ENCODE data around the gene FYCO1.
A peak's percentile ranks its signal among the peaks of the same experiment; 100 is the strongest.
"Not testable (repeated sequence)": the region's sequence is repeated elsewhere in the genome, so short reads cannot be mapped to it uniquely, and the experiment has no call there.

The FYCO1 gene

DNA sequence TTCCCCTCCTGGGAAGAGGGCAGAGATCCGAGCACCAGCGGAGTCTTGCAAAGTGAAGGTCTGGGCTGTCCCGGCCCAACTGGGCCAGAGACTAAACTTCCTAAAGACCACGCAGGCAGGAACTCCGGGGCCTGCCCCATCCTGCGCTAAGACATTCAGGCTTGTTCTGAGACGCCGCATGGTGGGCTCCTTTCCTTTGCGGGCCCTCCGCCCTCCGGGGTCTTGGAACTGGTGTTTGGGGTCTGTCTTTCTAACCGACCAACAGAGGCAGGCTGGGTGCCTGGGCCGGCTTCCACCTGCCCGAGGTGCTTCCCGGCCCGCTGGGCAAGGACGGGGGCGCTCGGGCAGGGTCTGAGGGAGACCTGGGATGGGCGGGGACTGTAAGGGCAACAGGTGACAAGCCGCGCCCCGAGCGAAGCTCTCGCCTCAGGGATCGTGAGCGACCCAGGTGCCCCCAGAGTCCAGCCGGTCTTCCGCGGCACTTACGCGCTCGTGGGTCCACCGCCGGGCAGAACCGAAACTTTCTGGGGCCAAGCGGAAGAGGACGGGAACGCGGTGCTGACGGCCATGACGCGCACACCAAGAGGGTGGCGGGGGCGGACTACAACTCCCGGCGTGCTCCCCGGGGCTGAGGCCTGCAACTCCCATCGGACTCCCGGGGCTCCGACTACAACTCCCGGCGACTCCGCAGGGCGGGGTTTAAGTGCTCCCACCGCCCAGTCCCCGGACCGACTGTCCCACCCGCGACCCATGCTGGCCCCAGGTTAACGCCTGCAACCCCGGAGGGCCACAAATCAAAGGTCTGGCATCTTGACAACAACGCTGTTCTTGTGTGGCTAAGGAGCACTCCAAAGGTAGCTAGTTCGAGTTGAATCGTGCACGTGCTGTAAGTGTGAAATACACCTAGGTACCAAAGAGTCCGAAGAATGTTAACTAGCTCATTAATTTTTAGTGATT, at the start of gene FYCO1:
FYCO1 (minus strand) TSS at position 589 of the 957 bp plus-strand sequence. CDS start 10,914 bp downstream, outside the sequence.
- DNase-seq = peak; percentile 92

DNA sequence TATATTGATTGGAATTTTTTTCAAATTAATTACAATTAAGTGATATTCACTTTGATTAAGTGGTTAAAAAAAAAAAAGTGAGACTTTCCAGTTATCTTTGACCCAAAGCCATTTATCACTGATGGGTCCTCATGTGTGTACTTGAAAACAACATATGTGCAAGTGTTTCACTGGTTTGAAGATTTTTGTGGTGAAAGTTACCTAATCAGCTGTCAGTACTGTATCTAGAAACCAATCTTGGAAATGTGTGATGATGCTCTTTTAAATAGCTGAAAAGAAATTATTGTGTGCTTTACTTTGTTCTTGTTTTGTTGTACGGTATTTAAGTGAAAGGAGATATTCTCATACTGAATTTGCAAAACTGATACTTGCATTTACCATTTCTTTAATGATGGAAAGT, 43.3 kb upstream of the FYCO1 start:
- DNase-seq = no peak

DNA sequence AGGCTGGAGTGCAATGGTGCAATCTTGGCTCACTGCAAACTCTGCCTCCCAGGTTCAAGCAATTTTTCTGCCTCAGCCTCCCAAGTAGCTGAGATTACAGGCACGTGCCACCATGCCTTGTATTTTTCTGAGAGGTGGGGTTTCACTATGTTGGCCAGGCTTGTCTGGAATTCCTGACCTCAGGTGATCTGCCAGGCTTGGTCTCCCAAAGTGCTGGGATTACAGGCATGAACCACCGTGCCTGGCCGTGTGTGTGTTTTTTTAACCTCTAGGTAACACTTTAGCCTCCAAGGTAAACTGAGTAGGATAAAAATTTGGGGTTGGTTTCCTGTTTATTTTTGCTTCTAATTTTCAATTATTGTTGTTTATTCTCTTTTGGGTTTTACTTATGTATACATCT, 42.4 kb upstream of the FYCO1 start:
- not testable (repeated sequence) for DNase-seq

DNA sequence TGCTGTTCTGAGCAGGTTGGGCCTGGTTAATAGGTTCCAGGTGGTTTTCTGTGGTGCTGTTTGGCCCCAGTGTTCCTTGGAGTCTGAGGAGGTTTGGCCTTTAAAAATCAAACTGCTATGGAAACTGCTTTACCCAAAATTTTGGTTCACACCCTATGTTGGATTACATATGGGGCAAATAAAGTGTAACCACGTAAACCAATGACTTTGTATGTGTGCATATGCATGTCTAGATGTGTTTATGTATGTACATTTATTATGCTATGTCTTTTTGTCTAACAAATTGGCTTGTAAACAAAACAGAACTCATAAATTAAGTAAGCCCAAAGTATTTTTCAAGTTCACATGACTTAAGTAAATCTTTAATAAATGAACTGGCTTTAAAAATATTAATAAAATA, 40.6 kb upstream of the FYCO1 start:
- DNase-seq = no peak

DNA sequence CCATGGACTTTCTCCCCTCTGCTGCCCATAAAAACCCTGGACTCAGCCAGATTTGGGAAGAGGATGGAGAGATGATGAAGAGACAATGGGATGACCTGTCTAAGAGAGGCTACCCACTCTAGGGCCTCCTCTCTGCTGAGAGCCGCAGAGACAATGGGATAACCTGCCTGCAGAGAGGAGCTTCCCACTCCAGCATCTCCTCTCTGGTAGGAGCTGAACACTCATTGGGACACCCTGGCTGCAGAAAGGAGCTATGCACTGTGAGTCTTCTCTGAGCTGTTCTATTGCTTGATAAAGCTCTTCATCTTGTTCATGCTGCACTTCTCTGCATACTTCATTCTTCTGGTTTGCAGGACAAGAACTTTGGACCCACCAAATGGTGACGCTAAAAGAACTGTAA, 36.1 kb upstream of the FYCO1 start:
- no peak for DNase-seq

DNA sequence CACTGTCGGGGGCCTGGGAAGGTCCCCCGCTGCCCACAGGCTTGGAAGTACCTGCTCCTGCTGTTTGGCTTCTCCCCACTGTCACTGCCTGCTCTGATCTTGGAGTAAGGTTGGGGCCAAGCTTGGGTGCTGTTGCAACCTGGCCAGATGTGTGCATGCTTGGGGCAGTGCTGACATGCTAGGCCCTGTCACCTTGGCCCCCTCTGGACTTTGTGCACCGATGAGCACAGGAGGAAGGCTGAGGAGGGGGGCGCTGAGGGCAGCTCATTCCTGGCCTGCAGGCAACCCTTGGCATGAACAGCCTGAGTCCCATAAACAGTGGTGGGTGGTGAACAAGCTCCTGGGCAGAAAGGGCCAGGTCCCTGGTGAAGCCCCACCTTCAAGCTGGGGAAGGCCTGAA, 35.6 kb upstream of the FYCO1 start:
- no peak for DNase-seq

DNA sequence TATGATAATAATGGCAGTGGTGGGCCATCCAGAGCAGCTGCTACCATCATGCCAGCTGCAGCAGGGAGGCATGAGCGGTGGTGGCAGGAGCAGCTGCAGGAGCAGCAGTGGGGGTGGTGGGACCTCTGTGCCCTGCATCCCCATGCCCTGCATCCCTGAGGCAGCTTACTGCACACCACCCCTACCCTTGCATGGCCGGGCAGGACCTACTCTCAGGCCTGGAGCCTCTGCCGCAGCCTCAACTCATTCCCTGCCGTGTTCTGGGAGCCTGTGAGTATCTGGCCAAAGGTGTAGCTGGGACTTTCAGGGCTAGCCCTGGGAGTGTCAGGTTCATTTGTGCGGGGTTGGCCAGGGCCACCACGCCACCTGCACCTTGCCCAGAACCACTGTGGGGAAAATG, 35.0 kb upstream of the FYCO1 start:
- DNase-seq = no peak

DNA sequence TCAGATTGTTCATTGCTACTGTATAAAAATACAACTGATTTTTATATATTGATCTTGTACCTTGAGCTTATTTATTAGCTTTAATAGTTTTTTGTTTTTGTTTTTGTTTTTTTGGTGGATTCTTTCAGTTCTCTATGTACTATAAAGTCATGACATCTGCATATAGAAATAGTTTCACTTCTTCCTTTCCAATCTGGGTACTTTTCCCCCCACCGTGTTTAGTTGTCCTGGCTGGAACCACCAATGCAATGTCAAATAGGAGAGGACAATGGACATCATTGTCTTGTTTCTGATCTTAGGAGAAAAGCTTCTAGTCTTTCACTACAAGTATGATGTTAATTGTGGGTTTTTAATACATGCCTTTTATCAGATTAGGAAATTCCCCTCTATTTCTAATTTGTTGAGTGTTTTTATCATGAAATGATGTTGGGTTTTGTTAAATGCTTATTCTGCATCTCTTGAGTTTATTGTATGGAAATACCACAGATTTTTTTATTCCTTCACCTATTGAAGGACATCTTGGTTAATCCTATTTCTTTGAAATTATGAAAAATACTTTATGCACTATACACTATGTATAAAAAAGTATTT, 34.4 kb upstream of the FYCO1 start:
- DNase-seq = no peak

DNA sequence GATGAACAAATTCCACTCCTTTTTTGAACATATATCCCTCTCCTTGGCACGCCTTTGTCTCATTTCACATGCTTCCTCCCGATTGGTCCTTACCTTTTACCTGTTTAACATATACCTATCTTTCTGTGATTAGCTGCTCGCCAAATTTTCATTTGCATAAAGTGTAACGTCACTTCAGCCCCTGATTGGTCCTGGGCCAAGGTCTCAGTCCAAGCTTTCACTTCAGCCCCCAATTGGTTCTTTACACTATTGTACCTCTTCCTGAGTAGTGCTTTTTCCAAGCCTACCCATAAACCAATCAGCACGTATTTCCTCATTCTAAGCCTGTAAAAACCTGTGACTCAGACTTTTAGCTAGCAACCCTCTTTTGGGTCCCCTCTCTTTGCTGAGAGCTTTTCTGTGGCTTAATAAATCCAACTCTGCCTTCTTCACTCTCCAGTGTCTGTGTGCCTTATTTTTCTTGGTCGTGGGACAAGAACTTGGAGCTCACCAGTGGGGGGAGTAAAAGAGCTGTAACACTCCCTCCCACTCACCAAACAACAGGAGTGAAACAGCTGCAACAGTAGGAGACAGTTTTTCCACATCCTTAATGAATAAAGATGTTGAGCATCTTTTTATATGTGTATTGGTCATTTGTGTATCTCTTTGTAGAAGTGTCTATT, 32.2 kb upstream of the FYCO1 start:
- DNase-seq = no peak

DNA sequence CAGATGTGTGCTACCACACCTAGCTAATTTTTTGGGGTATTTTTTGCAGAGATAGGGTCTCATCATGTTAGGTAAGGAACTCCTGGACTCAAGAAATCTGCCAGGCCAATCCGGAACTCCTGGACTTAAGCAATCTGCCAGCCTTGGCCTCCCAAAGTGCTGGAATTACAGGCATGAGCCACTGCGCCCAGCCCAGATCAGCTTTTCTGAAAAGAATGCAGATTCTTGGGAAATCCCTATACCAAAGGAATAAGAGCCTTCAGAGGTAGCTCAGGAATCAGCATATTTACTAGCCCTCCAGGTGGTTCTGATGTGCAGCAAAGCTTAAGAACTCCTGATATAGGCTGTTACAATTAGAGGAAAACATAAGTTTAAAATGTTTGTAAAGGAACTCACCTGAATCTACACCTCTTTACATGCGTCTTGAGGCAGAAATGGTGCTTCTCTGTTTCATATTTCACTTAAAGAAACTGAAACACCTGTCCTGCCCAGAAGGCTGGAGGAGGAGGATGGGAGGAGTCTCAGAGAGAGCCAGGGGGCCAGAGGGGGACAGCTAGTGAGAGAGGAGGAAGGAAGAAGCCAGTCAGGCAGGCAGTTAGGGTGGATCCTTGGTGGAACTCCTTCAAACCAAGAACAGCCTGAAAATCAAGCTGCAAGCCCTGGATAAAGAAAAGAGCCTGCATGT, 31.5 kb upstream of the FYCO1 start, which contains the start of gene XCR1:
XCR1 (minus strand) TSS at position 463 of the 685 bp plus-strand sequence. CDS start 5,536 bp downstream, outside the sequence.
- DNase-seq = no peak

DNA sequence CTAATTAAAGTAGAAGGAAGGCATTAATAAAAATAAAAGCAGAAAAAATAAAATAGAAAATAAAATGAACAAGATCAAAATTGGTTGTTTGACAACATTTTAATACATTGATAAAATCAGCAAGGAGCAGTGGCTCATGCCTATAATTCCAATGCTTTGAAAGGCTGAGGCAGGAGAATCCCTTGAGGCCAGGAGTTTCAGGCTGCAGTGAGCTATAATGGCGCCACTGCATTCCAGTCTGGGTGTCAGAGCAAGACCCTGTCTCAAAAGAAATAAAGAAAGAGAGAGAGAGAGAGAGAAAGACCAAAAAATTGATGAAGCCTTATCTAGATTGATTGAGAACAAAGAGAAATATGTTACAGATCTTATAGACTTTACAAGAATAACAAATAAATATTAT, 29.5 kb upstream of the FYCO1 start:
- DNase-seq = no peak

DNA sequence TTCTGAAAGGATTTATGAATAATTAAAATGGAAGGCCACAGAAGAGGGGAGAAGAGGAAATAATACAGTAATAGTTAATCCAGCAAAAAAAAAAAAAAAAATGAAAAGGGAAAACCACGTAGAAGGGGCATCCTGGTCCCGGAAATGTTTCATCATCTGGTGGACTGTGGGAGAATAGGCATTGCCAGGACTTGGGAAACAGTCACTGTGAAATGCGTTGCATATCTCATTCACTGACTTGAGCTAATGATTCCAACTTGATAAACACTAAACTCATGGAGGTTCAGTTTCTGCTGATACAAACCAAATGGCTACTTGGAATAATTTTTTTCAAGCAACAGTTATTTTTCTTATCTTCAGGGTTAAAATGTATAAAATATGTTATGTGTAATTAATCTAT, 28.5 kb upstream of the FYCO1 start:
- no peak for DNase-seq

DNA sequence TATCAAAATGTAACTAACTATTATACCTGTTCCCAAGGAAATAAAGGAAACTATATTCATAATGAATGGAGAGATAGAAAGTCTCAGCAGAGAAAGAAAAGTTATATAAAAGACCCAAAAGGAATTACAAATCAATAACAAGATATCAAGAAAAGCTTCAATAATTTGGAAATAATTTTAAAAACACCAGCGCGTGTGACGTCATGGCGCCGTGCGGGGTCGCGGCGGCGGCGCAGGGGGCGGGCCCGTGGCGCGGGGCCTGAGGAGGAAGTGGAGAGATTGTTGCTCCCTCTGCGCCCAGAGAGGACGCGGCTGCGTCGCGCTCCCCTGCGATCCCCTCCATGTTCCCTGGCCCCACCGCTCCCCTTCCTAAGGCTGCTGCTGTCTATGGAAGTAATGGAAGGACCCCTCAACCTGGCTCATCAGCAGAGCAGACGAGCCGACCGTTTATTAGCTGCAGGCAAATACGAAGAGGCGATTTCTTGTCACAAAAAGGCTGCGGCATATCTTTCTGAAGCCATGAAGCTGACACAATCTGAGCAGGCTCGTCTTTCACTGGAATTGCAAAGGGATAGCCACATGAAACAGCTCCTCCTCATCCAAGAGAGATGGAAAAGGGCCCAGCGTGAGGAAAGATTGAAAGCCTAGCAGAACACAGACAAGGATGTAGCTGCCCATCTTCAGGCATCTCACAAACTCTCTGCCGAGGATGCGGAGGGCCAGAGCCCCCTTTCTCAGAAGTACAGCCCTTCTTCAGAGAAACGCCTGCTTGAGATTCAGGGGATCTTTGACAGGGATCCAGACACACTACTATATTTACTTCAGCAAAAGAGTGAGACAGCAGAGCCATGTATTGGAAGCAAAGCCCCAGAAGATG, 27.5 kb upstream of the FYCO1 start:
- DNase-seq = no peak

DNA sequence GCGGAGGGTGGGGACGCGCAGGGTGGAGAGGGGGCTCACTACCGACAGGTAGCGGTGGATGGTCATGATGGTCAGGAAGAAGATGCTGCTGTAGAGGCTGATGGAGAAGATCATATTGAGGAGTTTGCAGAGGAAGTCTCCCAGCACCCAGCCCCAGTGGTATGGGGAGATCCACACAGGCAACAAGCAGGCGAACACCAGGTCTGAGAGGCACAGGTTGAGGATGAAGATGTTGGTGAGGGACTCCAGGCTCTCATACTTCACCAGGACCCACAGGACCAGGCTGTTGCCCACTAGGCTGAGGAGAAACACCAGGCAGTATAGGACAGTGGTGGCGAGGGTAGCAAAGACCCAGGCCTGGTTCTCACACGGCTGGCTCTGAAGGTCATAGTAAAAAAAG, 25.9 kb upstream of the FYCO1 start:
- no peak for DNase-seq

DNA sequence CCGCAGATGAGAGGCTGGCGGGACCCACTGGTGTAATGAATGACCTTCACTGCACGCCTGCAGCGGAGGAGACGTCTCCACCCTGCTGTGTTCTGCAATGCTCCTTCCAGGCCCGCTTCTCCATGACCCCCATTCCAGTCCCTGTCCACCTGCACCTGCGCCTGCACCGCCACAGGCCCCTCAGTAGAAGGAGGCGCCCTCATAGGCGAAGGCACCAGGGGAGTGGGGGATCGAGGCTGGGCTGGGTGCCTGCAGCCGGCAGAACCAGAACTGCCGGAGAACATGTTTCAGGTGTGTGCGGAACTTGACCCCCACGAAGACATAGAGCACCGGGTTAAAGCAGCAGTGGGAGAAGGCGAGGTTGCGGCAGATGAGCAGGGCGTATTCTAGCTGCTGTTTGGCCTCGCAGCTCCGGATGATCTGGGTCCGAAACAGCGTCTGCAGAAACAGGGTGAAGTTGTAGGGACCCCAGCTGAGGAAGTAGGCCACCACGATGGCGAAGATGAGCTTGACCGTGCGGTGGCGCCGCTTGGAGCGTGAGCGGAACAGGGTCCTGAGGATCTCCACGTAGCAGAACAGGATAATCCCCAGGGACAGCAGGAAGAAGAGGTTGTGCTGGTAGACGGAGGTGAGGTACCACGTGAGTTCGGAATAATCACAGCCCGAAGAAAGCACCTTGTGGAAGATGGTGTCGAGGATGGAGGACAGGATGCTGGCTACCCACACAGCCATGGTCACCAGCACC, 25.3 kb upstream of the FYCO1 start:
- DNase-seq = no peak

DNA sequence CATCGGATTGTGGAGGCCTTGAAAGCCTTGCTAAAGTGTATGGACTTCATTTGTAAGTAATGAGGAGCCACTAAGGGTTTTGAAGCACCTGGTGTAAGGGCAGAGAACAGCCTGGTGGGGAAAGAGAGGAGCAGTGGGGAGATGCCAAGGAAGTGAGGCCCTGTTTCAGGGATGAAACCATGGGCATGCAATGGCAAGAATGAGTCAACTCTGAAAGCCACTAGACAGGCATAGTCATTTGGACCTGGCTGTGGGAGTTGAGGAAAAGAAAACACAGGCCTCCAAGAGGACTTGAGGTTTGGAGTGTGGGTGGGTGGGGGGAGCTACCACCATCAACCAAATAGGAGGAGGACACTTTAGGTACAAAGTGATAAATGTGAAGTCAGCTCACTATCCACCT, 24.1 kb upstream of the FYCO1 start:
- DNase-seq = peak; percentile 47

DNA sequence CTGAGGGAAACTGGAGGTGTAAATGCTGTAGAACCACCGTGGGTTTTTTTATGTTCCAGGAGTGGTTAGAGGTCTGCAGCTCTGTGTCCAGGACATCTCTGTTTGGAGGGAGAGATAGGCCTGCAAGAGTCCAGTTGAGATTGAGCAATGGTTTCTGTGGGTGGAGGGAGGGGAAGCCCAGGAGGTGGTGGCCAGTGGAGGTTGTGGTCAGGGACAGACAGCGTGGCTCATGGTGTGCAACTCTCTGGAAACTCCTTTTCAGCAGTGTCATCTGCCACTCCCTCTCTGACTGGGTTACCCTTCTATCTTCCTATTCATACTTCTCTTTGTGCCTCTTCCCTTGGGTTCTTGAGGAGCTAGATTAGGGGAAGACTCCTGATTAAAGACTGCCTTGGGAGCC, 22.1 kb upstream of the FYCO1 start:
- DNase-seq = no peak

DNA sequence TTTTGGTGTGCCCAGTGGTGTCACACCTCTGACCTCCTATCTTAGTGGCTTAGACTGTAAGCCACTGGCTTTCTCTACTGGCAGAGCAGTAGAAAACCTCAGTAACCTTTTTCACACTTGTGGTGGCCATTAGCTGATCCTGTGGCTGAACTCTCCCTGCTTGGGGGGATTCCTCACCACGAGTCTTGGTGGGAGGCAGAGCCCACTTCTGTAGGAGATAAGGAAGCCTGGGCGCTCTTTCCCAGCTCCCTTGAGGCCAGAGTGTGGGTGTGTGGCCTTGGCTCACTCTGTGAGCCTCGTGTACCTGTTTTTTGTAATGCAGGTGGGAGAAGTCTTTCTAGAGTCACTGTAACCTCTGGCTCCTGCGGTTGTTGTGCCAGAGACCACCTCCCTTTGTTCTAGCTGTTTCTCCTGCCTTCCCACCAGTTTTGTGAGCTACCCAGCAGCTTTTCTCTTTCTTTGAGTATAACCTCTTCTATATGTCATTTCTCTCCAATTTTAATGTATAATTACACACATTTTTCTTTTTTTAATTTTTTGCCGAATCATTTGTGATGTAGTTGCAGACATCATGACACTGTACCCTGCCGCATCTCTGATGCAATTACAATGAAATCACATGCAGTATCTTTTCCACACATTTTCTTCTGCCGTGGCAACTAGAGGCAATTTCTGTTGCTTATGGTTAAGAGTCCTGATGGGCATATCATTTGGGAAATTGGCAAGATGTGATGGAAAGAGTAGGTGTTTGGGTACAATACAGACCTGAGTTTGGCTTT, 17.9 kb upstream of the FYCO1 start:
- no peak for DNase-seq

DNA sequence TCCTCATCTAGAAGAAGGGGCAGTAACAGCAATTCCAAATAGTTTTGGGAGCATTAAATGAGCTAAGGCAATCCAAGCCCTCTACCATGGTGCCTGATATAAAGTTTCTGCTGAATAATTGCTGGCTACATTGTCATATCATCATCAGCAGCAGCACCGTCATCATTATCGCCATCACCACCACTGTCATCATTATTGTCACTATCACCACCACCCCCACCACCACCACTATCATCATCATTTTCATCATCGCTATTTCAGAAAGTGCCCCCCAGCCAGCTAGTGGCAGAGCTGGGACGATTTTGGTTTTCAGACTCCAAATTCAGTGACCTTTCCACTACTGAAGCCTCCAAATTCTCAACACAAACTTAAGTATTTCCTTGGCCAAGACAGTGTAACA, 16.6 kb upstream of the FYCO1 start:
- no peak for DNase-seq

DNA sequence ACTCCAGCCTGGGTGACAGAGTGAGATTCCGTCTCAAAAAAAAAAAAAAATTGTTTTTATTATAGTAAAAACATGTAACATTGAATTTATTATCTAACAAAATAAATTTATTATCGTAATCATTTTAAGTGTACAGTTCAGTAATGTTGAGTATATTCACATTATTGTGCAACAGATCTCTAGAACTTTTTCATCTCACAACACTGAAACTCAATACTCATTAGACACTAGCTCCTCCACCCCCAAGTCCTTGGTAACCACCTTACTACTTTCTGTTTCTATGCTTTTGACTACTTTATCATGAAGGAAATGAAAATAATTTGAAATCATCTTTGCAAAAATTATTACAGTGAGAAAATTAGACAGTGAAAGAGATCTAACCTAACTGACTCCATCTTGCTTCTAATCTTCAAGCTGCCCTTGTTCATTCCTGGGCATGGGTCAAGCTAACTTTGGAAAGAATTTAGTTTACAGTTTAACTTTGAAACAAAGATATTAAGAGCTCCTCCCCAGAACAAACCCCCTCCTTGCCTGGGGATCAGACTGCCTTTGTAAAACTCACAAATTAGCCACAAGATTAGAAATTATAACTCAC, 15.0 kb upstream of the FYCO1 start:
- no peak for DNase-seq
